Lung (tissue), 12 donors: ENCODE measurements around the gene MAP1S. TPM values are rescaled to one million over a fixed set of nuclear protein-coding genes. Genes with fewer than 3 reads are reported as not detected.

ENCODE experiments used
- ATAC-seq: fragments of 200-7000 bp; cut with Tn5 transposase; one replicate; pipeline ENCODE4 v1.9.1; 2020; ENCODE audit warnings: moderate number of reproducible peaks; ENCODE audit not compliant: insufficient read depth, low FRiP score
- DNase-seq, 3 donors: peaks; one replicate each; pipeline ENCODE4 v3.0.0-alpha.2; 2013 to 2017
- H3K27ac ChIP-seq, 2 donors: one replicate each; pipeline ENCODE4 v1.5.1; 2013; ENCODE audit warnings: mild to moderate bottlenecking in 2 of 2, moderate library complexity in 2 of 2, control low read depth in 1 of 2, inconsistent platforms in 1 of 2, low read depth in 1 of 2, low read length in 1 of 2
- H3K27me3 ChIP-seq, 3 donors: one replicate each; pipeline ENCODE4 v1.5.1; 2013; ENCODE audit warnings: low read length in 2 of 3; ENCODE audit not compliant: control insufficient read depth in 3 of 3, insufficient read depth in 3 of 3
- H3K36me3 ChIP-seq, 4 donors: one replicate each; pipeline ENCODE4 v1.5.1; 2013; ENCODE audit warnings: low read length in 4 of 4, mild to moderate bottlenecking in 1 of 4, moderate library complexity in 1 of 4; ENCODE audit not compliant: control insufficient read depth in 4 of 4, insufficient read depth in 4 of 4
- H3K4me1 ChIP-seq, 5 donors: one replicate each; pipeline ENCODE4 v1.5.1; 2013; ENCODE audit warnings: low read length in 5 of 5, mild to moderate bottlenecking in 2 of 5, moderate library complexity in 1 of 5; ENCODE audit not compliant: control insufficient read depth in 5 of 5, insufficient read depth in 5 of 5
- H3K4me3 ChIP-seq: one replicate; pipeline ENCODE4 v1.5.1; 2013; ENCODE audit warnings: mild to moderate bottlenecking, control low read depth, moderate library complexity
- H3K9ac ChIP-seq, 2 donors: one replicate each; pipeline ENCODE4 v1.5.1; 2013; ENCODE audit warnings: low read length in 2 of 2, control low read depth in 1 of 2; ENCODE audit not compliant: insufficient read depth in 1 of 2
- H3K9me3 ChIP-seq, 4 donors: one replicate each; pipeline ENCODE4 v1.5.1; 2013; ENCODE audit warnings: low read length in 3 of 4, mild to moderate bottlenecking in 1 of 4, moderate library complexity in 1 of 4; ENCODE audit not compliant: control insufficient read depth in 4 of 4, insufficient read depth in 3 of 4
- CTCF ChIP-seq: IDR thresholded peaks from 2 replicates; pipeline ENCODE4 v1.5.1; 2012; ENCODE audit warnings: mild to moderate bottlenecking; ENCODE audit errors: control extremely low read depth, extremely low read depth
- WGBS, 2 donors: extraction: QIAGEN DNeasy Blood & Tissue Kit; methylation state at CpG; one replicate each; pipeline ENCODE4 v1.1.7; 2013; 5-methylcytosine and 5-hydroxymethylcytosine counted together
- polyA plus RNA-seq, 2 donors: library from polyadenylated mRNA; stranded (reverse); fragments of 200-250 nt; gene quantifications; one replicate each; pipeline ENCODE4 v1.2.1, GENCODE V29; 2013
- total RNA-seq, 2 donors: library from RNA; depleted of rRNA in 1 of 2; stranded (reverse); fragments of >200 nt in 1 of 2; gene quantifications; one replicate each; pipeline ENCODE4 v1.2.1, GENCODE V29; 2014 to 2021
- donor health status: control.
- donor health status: control.
- donor health status: Bipolar disorder and iron deficiency.
- donor health status: healthy.
- donor health status: DM: yes; HTN: yes; CAD: no.

The MAP1S gene
- total and polyA plus RNA-seq, 4 donors = 32.1 to 71.1 (median 38.4) TPM

DNA sequence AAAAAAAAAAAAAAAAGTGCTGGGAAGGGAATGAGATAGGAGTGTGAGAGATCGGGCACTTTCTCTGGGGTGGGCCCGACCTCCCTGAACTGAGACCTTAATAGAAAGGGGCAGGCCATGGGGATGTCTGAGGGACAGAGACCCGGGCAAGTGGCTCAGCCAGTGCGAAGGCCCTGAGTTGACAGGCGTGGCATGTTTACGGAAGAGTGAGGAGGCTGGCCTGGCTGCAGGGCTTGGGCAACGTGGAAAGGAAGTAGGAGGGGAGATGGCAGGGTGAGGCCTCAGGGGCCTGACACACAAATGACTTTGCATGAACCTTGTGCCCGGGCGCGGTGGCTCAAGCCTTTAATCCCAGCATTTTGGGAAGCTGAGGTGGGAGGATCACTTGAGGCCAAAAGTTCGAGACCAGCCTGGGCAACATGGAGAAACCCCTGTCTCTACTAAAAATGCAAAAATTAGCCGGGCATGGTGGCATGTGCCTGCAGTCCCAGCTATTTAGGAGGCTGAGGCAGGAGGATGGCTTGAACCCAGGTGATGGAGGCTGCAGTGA, 45.9 kb downstream of the MAP1S start:
- peak; percentile 58 for ATAC-seq
- peak in 1 of 3 donors; percentile 29 for DNase-seq
- Histone ChIP-seq H3K36me3 (no peaks in the 10 kb centered on the region), H3K9ac (no peak overlapping the region), H3K4me3 (no peak overlapping the region), H3K27ac (peak overlapping the region in 1 of 2 donors; percentile 59), H3K4me1 (peaks cover 0 to 11% (median 3%) of the 10 kb centered on the region in 5 donors), H3K27me3 (no peaks in the 10 kb centered on the region), H3K9me3 (no peaks in the 10 kb centered on the region)
- TF ChIP-seq CTCF = no peak
- WGBS, 2 donors = 27 to 40% methylated on average over 12 of the region's 12 CpGs

DNA sequence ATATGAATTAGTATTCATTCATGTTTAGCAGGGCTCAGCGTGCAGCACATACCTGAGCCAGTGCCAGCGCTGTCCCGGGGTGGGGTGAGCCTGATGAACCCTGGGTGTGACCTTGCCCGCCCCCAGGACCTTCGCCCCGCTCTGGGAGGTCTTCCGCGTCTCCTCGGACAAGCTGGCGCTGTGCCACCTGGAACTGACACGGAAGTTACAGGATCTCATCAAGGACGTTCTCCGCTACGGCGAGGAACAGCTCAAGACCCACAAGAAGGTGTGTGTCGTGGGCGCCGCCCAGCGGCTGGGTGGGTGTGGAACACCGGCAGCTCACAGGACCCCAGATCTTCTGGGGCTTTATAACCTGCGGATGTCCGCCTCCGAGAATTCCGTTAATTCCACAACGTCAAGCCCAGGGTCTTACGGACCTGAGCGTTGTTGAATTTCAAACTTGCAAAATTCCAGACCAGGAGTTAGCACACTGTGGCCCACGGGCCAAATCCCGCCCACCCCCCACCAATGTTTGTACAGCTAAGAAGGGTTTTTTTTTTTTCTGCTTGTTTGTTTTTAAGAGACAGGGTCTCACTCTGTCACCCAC, 47.4 kb downstream of the MAP1S start:
- peak; percentile 65 to 77 (median 76) for DNase-seq
- Histone ChIP-seq H3K36me3 (no peaks in the 10 kb centered on the region), H3K9ac (no peak overlapping the region), H3K27ac (no peak overlapping the region), H3K27me3 (no peaks in the 10 kb centered on the region), H3K4me1 (peaks cover 0 to 11% (median 3%) of the 10 kb centered on the region in 5 donors), H3K4me3 (no peak overlapping the region), H3K9me3 (no peaks in the 10 kb centered on the region)
- 20 to 27% methylated on average over 29 of the region's 29 CpGs for WGBS, 2 donors
- ATAC-seq = peak; percentile 51
- TF ChIP-seq CTCF = peak; percentile 70

- 64 to 76% methylated on average over 1 of the region's 1 CpG for WGBS, 2 donors
- DNase-seq = peak in 2 of 3 donors; percentile 42 to 43
- Histone ChIP-seq H3K27me3 (no peaks in the 10 kb centered on the region), H3K27ac (no peak overlapping the region), H3K9ac (no peak overlapping the region), H3K9me3 (no peaks in the 10 kb centered on the region), H3K4me1 (peaks cover 0 to 11% (median 3%) of the 10 kb centered on the region in 5 donors), H3K4me3 (no peak overlapping the region), H3K36me3 (peaks cover 0 to under 1% (median 0%) of the 10 kb centered on the region in 4 donors)
- TF ChIP-seq CTCF = no peak
- no peak for ATAC-seq
Observed at GRCh38 chr19:17767559-17767958, 48.3 kb downstream of the MAP1S start.
